HG03139 (cell line): Measurements from ENCODE around the gene RASSF4.

Experiments
- ATAC-seq: cut with Tn5 transposase; IDR thresholded peaks from one replicate; pipeline ENCODE4 v1.9.1; 2021; ENCODE audit not compliant: unreplicated experiment

RASSF4 gene

DNA sequence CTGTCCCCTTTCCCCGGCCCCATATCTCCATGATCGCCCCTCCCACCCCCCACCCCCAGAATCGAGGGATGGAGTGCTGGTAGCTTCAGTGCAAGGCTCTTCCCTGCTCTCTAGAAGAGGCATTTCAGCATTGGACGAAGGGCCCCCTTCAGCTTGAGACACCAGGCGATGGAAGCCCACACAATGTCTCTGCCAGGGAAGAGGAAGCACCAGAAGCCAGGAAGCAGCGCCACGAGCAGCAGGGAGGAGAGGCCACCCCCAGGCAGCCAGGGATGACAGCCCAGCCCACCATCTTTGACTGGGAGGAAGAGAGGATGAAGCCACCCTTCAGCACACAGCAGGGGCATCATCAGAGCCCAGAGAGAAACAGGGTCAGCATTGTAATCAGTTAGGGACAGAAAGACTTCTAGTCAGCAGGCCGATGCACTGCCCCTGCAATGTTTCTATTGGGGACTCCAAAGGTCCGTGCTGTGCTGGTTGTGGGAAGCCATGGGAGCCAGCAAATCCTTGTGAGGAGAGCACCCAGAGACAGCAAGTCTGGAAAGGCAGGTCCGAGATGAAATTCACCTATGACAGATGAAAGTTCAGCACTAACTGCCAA is 32.8 kb upstream of the RASSF4 start:
- no peak for ATAC-seq

DNA sequence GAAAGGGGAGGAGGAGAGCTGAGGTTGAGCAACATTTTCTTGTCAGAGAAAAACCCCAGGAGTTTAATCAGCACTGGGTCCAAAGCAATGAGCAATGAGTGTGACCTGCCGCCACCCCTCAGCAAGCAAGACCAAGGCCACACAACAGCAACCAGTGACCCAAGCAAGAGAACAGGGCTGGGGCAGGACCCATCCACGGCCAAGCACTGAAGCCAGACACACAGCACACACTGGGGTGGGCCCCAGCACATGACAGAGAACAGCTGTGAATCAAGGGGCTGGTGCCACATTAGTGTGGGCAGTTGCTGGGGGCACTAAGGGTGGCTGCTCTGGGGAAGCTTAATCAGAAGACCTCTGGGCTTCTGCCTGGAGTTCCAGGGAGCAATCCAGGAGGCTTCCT is 32.2 kb upstream of the RASSF4 start:
- ATAC-seq: no peak

DNA sequence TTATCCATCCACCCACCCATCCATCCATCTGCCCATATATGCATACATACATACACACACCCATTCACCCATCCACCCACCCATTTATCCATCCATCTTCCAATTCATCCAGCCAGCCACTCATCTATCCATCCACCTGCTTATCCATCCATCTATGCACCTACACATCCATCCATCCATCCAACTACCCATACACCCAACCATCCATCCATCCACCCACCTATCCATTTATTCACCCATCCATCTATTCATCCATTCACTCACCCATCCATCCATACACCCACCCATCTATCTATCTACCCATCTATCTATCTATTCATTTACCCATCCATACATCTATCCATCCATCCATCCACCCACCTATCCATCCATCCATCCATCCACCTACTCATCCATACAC is 31.1 kb upstream of the RASSF4 start:
- ATAC-seq: no peak

DNA sequence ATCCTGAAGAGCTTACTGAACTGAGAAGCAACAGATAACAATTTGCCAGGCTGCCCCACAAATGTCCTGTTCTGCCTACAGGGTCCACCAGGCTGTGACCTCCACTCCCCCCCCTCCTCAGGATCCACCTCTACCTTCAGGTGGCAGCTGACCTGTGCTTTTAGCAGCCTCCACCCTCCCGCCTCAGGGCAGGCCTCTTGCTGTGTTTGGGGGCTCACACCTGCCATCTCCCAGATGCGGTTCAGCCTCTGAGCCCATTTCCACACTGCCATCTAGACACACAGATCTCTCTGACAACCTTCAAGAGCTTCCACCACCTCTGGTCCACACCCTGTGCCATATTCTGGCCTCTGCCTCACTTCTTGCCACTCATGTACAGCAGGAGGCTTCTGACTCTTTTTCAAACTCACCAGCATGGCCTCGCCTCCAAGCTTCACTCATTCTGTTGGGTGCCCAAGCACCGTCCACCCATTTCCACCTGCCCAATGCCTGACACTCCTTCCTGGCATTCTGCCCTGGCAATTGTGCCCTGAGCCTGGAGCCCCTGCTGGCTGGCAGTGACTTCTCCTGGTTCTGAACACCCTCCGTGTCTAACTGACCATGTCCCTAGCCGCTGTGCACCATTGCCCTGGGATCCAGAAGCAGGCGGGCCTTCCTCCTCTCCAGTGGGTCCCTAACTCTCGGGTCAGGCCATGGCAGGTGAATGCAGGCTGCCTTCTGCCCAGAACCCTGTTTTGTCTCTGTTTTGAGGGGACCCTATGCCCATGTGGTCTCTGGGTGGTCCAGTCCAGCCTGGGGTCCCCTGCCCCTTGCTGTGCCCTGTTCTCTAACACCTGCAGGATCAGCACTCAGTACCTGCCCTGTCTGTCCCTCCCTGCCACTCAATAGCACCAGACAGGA is 30.0 kb upstream of the RASSF4 start:
- ATAC-seq: no peak

DNA sequence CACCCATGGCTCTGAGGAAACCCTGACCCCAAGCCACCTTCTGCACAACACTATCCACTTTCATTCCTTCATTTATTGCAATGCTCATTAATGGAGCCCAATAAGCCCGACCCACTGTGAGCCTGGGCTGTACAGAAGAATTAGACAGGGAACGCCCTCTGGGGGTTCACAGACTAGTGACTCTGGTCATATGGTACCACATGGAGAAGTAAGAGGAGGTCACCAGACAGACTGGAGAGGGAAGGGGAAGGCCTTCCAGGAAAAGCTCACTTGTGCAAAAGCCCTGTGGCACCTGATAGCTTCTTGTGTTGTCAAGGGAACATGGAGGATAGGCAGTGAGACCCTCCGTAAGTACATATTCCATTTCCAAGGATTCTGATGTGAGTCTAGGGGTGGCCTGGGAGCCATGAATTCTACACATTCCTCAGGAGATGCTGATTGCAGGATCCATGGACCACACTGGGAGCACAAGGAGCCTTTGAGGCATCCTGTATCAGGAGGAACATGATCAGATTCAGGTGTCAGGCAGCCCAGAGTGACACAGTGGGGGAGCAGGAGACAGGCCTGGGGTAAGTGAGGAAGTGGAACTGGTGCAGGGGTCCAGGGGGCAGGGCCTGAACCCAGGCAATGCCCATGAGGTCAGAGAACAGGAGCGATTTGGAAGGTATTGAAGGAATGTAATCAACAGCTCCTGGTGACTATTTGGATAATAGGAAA is 28.5 kb upstream of the RASSF4 start:
- ATAC-seq: no peak

DNA sequence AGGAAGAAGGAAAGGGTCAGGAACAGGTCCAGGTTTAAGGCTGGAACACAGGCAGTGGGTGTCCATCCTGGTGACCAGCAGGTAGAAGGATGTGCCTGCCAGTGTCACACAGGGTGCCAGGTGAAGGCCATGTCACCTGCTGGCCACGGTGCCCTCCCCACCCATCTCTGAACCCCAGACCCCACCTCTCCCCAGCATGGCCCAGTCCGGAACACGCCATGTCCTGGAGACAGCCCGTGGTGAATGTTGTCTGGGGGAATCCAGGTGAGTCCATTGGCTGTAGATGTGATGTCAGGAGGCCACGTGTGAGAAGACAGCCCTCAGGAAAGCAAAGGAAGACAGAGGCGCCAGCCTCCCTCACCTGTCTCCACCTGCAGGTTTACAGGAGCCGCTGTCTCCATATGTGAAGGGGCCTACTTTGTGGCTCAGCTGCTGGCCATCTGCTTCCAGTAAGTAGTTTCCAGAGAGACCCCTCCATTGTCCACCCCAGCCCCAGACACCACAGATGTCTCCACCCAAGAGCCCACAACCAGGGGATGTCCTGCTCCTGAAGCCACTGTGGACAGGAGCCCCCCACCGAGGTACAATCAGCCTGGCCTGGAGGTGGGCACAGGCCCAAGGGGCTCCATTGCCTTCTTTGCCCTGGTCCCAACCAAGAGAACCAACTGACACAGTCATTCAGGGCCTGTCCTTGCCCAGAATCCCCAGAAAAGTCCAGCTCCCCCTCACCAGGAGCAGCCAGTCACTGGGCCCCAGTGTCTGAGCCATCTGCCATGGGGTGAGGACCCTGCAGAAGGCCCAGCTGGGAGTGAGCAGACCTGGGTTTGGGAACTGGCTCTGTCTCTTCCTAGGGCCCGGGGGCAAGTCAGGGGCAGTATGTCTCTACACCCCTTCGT is 27.7 kb upstream of the RASSF4 start:
- ATAC-seq: no peak

DNA sequence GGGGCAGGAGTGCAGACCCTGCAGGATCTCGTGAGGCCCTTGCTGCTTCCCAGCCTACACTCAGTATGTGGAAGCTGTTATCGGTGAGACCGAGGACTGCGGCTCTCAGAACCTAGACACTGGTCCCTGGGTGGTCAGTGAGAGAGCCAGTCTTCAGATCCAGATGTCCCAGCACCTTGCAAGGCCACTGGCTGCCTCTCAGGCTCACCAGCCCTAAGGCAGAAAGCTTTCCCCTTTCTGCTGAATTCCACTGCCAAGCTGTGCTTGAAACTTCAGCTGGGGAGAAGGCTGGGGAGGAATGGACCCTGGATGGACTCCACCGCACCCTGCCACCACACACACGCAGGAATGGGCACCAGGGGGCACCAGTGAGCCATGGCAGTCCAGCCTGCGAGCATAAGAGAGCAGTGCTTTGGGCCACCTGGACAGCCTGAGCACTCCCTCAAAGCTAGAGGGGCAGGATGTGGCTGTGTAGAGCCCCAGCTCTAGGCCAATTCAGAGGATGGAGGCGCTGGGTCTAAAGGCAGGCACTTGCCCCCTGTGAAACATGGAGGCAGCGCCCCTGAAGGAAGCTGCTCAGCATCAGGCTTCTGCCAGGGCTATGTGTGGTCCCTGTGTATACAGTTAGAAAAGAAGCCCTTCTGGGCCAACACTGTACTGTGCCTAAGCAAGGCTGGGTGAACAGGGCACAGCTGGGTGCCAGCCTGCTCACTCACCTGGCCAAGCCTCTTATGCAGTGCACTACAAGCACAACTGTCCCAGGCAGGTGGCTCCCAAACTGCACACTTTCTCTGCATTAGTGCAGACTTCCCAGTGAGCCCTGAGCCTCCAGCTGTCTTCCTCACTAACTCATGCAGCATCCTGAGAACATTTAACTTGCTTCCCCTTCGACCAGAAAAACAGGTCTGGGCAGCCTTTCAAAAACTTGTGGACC is 26.8 kb upstream of the RASSF4 start:
- ATAC-seq: peak; percentile 97

DNA sequence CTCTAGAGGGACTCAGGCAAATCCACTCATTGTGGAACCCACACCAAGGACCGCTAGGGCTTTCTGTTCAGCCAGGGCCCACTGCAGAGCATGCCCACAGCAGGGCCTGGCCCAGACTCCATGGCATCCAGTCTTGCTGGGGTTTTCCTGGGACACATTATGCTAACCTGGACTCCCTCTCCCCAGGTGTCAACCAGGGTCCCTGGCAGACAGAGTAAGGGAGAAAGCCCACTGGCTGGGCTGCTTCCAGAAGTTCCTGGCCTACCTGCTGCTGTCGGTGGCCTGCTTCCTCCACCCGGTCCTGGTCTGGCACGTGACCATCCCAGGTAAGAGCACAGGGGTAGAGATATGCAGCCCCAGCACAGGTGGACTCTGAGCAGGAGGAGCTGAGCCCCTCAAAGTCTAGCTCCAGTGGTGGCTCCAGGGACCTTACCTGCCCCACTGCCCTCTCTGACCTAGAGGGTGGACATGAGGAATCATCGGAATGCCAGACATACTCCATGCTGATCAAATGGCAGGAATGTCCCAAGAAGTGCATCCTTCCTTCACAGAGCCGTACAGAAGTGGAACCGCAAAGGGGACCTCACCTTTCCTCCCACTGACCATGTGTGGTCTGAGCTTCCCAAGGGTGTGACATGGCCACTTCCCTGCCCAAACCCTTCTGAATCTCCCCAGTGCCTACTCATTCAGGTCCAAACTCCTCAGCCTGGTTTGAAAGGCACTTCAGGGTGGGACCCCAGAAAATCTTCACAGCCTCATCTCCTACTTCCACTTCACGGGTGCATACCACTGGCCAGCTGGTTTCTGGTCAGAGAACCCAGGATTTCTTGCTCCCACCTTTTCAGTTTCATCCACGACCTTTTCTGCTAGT is 25.9 kb upstream of the RASSF4 start:
- no peak for ATAC-seq

DNA sequence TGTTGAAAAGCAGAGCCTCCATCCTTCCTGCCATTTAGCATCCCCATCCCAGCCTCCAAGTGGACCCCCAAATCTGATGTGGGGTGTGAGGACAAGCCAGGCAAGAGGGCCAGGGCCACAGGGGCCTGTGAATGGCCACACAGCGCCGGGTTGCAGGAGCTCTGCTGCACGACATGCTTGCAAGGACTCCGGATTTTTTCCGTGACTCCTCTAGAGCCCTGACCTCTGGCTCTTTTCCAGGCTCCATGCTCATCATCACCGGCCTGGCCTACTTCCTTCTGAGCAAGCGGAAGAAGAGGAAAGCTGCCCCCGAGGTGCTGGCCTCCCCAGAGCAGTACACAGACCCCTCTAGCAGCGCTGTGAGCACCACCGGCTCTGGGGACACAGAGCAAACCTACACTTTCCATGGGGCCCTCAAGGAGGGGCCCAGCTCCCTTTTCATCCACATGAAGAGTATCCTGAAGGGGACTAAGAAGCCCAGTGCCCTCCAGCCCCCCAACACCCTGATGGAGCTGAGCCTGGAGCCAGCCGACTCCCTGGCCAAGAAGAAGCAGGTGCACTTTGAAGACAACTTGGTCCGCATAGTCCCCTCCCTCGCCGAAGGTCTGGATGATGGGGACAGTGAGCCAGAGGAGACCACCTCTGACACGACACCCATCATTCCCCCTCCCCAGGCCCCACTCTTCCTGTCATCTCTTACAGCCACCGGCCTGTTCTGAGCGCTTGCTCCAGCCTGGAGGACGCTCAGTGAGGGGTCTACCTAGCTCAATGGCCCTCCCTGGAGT is 25.0 kb upstream of the RASSF4 start:
- ATAC-seq: no peak

DNA sequence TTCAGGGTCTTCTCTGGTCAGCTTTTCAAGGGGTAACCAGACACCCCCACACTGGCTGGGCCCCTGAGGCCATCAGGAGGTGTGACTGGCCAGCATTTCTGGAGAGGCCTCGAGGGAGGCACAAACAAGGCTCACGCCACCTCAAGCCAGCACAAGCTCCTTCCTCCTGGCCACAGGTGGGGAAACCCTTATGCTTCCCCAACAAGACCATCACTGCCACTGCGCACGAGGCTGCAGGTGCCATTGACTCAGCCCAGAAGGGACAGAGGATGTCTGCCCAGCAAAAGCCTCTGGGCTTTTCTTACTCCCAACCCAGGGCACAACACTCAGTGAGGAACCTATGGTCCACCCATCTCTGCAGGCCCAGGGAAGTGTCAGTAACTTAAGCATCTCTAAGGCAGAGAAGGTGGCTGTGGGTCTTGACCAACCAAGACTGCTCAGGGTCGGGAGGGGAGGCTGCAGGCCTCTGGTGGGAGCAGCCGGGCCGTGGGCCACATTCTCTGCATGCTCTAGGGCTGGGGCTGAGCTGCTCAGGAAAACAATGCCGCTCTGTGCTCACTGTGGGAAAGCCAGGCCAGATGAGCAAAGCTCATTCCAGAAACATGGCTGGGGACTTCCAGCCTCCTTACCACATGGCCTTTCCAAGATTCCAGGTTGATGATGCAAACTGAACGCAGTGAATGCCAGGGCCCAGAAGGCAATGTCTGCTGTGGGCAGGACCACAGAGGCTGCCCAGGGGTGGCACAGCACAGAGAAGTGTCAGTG is 24.2 kb upstream of the RASSF4 start:
- ATAC-seq: no peak

DNA sequence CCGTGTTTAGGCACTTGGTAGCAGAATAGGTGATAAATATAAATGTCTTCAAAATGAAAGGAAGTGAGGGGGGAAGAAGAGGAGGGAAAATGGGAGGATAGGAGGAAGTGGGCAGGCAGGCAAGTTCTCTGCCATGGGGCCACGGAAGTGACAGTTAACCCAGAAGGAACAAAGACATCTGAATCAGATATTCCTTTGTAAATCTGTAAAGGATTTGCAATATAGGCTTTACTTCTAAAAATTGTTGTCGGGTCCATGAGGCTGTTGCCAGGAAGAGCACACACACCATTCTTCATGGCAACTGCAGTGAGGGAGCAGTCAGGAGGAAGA is 23.7 kb upstream of the RASSF4 start:
- no peak for ATAC-seq

DNA sequence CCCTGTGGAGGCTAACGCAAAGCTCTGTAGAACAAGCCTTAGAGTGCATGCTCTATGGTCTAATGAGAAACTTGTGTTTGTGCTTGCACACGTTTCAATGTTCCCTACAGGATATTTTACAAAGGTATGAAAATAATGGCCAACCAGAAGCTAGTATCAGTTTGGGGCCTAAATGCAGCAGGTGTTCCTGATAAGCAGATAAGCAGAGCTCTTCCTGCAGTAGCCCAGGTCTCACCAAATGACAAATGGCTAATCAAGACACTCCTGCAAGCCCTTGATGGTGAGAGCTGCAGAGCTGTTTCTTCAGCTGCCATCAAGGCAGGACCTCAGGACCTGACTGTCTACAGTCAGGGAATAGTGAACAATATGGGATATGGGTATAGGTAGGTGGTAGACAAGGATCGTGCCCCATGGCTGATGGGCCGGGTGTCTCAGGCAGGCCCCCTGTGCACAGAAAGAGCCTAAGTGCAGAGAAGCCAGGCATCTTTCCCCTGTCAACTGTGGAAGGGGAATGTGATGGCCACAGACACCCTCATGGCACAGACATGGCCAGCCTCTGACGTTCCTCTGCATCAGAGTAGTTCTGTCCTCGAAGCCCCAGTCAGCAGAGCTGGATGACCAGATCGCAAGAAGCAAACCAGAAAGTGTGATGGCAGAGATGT is 23.2 kb upstream of the RASSF4 start:
- no peak for ATAC-seq

DNA sequence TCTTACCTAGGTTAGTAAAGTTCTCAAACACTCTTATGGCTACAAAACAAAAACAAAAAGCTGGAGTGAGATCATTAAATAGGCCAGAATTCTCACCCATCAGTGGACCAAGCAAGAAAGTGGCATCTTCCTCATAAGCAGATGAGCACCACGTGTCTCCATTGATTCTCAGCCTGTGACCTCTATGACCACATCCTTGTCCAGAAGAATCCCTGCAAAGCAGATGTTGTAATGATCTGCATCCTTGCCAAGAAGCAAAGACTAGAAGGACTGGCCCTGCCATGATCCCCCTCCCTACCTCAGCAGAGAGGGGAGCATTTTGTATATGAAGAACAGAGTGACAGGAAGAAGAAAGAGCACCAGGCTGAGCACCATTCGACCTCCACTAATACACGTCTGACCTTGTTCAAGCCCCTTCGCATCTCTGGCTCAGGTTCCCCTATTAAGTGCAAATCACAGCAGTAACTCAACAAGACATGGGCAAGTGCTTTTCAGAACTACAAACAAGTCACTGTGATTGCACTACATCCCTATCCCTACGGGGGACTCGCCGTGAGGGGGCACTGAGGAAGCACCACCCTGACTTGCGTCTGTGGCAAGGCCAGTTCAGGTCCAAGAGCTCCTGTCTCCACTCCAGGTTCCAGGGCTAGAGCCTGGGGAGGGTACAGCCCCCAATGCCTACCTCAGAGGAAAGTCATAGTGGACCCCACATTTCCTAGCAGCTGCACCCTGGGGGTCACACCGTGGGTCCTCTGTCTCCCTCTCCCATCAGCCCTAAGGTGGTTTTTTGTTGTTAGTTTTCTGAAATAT is 22.2 kb upstream of the RASSF4 start:
- no peak for ATAC-seq

DNA sequence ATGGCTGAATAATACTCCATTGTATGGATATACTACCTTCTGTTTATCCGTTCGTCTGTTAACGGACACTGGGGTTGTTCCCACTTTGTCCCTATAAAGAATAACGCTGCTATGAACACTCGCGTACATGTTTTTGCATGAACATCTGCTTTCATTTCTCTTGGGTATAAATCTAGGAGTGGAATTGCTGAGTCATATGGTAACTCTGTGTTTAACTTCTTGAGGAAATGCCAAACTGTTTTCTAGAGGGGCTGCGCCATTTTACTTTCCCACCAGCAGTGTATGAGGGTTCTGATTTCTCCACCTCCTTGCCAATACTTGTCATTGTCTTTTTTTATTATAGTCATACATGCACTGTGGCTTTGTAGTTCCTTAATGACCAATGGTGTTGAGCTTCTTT is 20.6 kb upstream of the RASSF4 start:
- ATAC-seq: no peak

DNA sequence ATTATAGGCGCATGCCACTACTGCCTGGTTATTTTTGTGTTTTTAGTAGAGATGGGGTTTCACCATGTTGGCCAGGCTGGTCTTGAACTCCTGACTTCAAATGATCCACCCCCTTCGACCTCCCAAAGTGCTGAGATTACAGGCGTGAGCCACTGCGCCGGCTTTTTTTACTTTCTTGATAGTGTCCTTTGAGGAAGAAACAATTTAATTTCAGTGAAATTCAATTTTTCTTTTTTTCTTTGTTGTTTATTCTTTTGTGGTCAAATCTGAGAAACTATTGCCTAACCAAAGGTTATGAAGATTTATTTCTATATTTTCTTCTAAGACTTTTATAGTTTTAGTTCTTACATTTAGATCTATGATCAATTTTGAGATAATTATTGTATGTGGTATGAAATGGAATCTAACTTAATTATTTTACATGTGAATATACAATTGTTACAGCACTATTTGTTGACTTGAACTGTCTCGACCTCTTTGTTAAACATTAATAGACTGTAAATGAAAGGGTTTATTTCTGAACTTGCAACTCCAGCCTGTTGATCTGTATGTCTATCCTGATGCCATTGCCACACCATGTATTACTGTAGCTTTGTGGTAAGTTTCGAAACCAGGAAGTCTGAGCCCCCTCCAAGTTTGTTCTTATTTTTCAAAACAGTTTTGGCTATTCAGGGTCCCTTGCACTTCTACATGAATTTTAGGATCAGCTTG is 19.8 kb upstream of the RASSF4 start:
- ATAC-seq: no peak

DNA sequence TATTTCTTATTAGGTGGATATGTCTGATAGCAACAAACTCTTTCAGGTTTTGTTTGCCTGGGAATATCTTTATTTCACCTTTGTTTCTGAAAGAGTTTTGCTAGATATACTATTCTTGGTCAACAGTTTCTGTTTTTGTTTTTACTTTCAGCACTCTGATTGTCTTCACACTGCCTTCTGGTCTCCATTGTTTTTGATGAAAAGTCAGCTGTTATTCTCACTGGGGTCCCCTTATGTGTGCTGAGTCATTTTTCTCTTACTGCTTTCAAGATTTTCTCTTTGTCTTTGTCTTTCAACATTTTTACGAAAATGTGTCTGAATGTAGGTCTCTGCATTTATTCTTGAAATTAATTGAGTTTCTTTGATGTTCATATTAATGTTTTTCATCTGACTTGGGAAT is 15.2 kb upstream of the RASSF4 start:
- ATAC-seq: no peak
